ENCODE results near the gene MCOLN1. TPM values are rescaled to one million over a fixed set of nuclear protein-coding genes. Genes with fewer than 3 reads are reported as not detected.
A peak's percentile ranks its signal among the peaks of the same experiment; 100 is the strongest.

The MCOLN1 gene
- total RNA-seq, 1 experiment from 2014 or later = 28.4 TPM

- Histone ChIP-seq H3K9me3 (ENCODE audit: low read depth, low read length, poor library complexity, severe bottlenecking) (no peaks in the 10 kb centered on the region), H3K27ac (ENCODE audit: low read depth, low read length, poor library complexity, severe bottlenecking) (no peak overlapping the region), H3K4me1 (ENCODE audit: insufficient read depth, low read length, poor library complexity, severe bottlenecking) (no peaks in the 10 kb centered on the region), H3K36me3 (ENCODE audit: insufficient read depth, low read length, poor library complexity, severe bottlenecking) (no peaks in the 10 kb centered on the region), H3K4me3 (ENCODE audit: low read depth, low read length, poor library complexity, severe bottlenecking) (no peak overlapping the region), H3K27me3 (replicated peaks; ENCODE audit: insufficient read depth, low read depth, low read length, poor library complexity) (no peaks in the 10 kb centered on the region)
- DNase-seq (ENCODE audit: low spot score) = no peak
- intact Hi-C loops (cut with micrococcal nuclease; ENCODE audit: unreplicated experiment) = no loop called here
- POLR2A ChIA-PET (ENCODE audit: low non-redundant PET) = interaction anchor here (0.7 kb wide), 1 partner anchor 188 kb away, joined by 10 read pairs; no protein-coding TSS in a partner anchor
- CTCF ChIA-PET = no interaction called here
- BruUV-seq (replicated peaks) = no TSS peak
- TF ChIP-seq EZH2 (IDR thresholded peaks at IDR 0.05; ENCODE audit: borderline replicate concordance, low read depth, low read length, poor library complexity, severe bottlenecking) (no peak), CTCF (conservative IDR thresholded peaks at IDR 0.05; ENCODE audit: low read depth, low read length) (no peak)
Observed at GRCh38 chr19:7492558-7492957, 29.9 kb upstream of the MCOLN1 start.

GRCh38 chr19:7494416-7495098 lies 27.9 kb upstream of the MCOLN1 start:
- Histone ChIP-seq H3K36me3 (ENCODE audit: insufficient read depth, low read length, poor library complexity, severe bottlenecking) (no peaks in the 10 kb centered on the region), H3K27ac (ENCODE audit: low read depth, low read length, poor library complexity, severe bottlenecking) (no peak overlapping the region), H3K4me3 (ENCODE audit: low read depth, low read length, poor library complexity, severe bottlenecking) (no peak overlapping the region), H3K9me3 (ENCODE audit: low read depth, low read length, poor library complexity, severe bottlenecking) (no peaks in the 10 kb centered on the region), H3K4me1 (ENCODE audit: insufficient read depth, low read length, poor library complexity, severe bottlenecking) (no peaks in the 10 kb centered on the region), H3K27me3 (replicated peaks; ENCODE audit: insufficient read depth, low read depth, low read length, poor library complexity) (no peaks in the 10 kb centered on the region)
- DNase-seq (ENCODE audit: low spot score) = no peak
- POLR2A ChIA-PET (ENCODE audit: low non-redundant PET) = no interaction called here
- no TSS peak for BruUV-seq (replicated peaks)
- TF ChIP-seq CTCF (conservative IDR thresholded peaks at IDR 0.05; ENCODE audit: low read depth, low read length) = no peak
- TF ChIP-seq EZH2 (IDR thresholded peaks at IDR 0.05; ENCODE audit: borderline replicate concordance, low read depth, low read length, poor library complexity, severe bottlenecking) = no peak
- intact Hi-C loops (cut with micrococcal nuclease; ENCODE audit: unreplicated experiment) = no loop called here
- CTCF ChIA-PET = no interaction called here

GRCh38 chr19:7497292-7497691 lies 25.1 kb upstream of the MCOLN1 start:
- H3K4me3 ChIP-seq (ENCODE audit: low read depth, low read length, poor library complexity, severe bottlenecking) = no peak overlapping the region
- intact Hi-C loops (cut with micrococcal nuclease; ENCODE audit: unreplicated experiment) = no loop called here
- no peaks in the 10 kb centered on the region for H3K4me1 ChIP-seq (ENCODE audit: insufficient read depth, low read length, poor library complexity, severe bottlenecking)
- BruUV-seq (replicated peaks) = no TSS peak
- TF ChIP-seq CTCF (conservative IDR thresholded peaks at IDR 0.05; ENCODE audit: low read depth, low read length) (peak; percentile 43), EZH2 (IDR thresholded peaks at IDR 0.05; ENCODE audit: borderline replicate concordance, low read depth, low read length, poor library complexity, severe bottlenecking) (no peak)
- H3K9me3 ChIP-seq (ENCODE audit: low read depth, low read length, poor library complexity, severe bottlenecking) = no peaks in the 10 kb centered on the region
- no peaks in the 10 kb centered on the region for H3K36me3 ChIP-seq (ENCODE audit: insufficient read depth, low read length, poor library complexity, severe bottlenecking)
- ChIA-PET POLR2A (ENCODE audit: low non-redundant PET) (interaction anchor here (0.6 kb wide), 1 partner anchor 232 kb away, joined by 5 read pairs; no protein-coding TSS in a partner anchor), CTCF (interaction anchor here (0.6 kb wide), 1 partner anchor 102 kb away, joined by 3 read pairs; no protein-coding TSS in a partner anchor)
- no peak overlapping the region for H3K27ac ChIP-seq (ENCODE audit: low read depth, low read length, poor library complexity, severe bottlenecking)
- no peak for DNase-seq (ENCODE audit: low spot score)
- peaks cover 4% of the 10 kb centered on the region for H3K27me3 ChIP-seq (replicated peaks; ENCODE audit: insufficient read depth, low read depth, low read length, poor library complexity)

Measured in A673 (cell line).